HepG2 (cell line): ENCODE results near the gene FXYD6.

Experiments used
- KDM6A ChIP-seq: IDR thresholded peaks from 2 replicates; pipeline ENCODE4 v1.6.1; 2016; ENCODE audit warnings: low read depth
- POLR2A ChIP-seq, 2 experiments: IDR thresholded peaks; 2 replicates each; pipeline ENCODE4 v1.6.1; 2011; ENCODE audit warnings: low read depth in 2 of 2, low read length in 2 of 2, mild to moderate bottlenecking in 1 of 2, moderate library complexity in 1 of 2; ENCODE audit not compliant: insufficient read depth in 1 of 2
- RAD21 ChIP-seq: fragments of 450-650 bp; formaldehyde crosslinking; IDR thresholded peaks from 2 replicates; pipeline ENCODE4 v1.5.0; 2020; ENCODE audit warnings: mild to moderate bottlenecking
- ZFY ChIP-seq: sonication (generic); formaldehyde crosslinking; IDR thresholded peaks from 2 replicates; pipeline ENCODE4 v1.4.0; 2020; ENCODE audit warnings: missing genetic modification reagents
- ZNF563 ChIP-seq: sonication (generic); formaldehyde crosslinking; IDR thresholded peaks from 2 replicates; pipeline ENCODE4 v1.8.0; 2022; ENCODE audit warnings: mild to moderate bottlenecking, moderate library complexity, missing genetic modification reagents
- ZSCAN12 ChIP-seq: sonication (generic); formaldehyde crosslinking; IDR thresholded peaks from 2 replicates; pipeline ENCODE4 v1.9.0; 2021; ENCODE audit warnings: mild to moderate bottlenecking, missing genetic modification reagents
- ZSCAN29 ChIP-seq: sonication (generic); formaldehyde crosslinking; conservative IDR thresholded peaks from 2 replicates; pipeline ENCODE4 v1.4.0; 2020; ENCODE audit warnings: mild to moderate bottlenecking, missing genetic modification reagents
- ZZZ3 ChIP-seq: sonication (generic); formaldehyde crosslinking; IDR thresholded peaks from 2 replicates; pipeline ENCODE4 v1.4.0; 2020; ENCODE audit warnings: missing genetic modification reagents, mild to moderate bottlenecking, borderline replicate concordance
- TF ChIP-seq, protein P1 (sequence below): sonication (generic); formaldehyde crosslinking; IDR thresholded peaks from 2 replicates; pipeline ENCODE4 v1.5.1; 2020; ENCODE audit warnings: missing genetic modification reagents, mild to moderate bottlenecking, borderline replicate concordance
- TF ChIP-seq, protein P2 (sequence below), 2 experiments: IDR thresholded peaks; 2 replicates each; pipeline ENCODE4 v1.6.1; 2011 to 2012; ENCODE audit warnings: low read length in 2 of 2, borderline replicate concordance in 1 of 2, low read depth in 1 of 2, mild to moderate bottlenecking in 1 of 2, moderate library complexity in 1 of 2
- TF ChIP-seq, protein P3 (sequence below): sonication (generic); formaldehyde crosslinking; IDR thresholded peaks from 2 replicates; pipeline ENCODE4 v1.4.0; 2020; ENCODE audit warnings: missing genetic modification reagents, borderline replicate concordance
- TF ChIP-seq, protein P4 (sequence below): sonication (generic); formaldehyde crosslinking; IDR thresholded peaks from 2 replicates; pipeline ENCODE4 v1.4.0; 2020; ENCODE audit warnings: missing genetic modification reagents
- TF ChIP-seq, protein P5 (sequence below): sonication (generic); formaldehyde crosslinking; IDR thresholded peaks from 2 replicates; pipeline ENCODE4 v1.5.0; 2020; ENCODE audit warnings: missing genetic modification reagents

DNA sequence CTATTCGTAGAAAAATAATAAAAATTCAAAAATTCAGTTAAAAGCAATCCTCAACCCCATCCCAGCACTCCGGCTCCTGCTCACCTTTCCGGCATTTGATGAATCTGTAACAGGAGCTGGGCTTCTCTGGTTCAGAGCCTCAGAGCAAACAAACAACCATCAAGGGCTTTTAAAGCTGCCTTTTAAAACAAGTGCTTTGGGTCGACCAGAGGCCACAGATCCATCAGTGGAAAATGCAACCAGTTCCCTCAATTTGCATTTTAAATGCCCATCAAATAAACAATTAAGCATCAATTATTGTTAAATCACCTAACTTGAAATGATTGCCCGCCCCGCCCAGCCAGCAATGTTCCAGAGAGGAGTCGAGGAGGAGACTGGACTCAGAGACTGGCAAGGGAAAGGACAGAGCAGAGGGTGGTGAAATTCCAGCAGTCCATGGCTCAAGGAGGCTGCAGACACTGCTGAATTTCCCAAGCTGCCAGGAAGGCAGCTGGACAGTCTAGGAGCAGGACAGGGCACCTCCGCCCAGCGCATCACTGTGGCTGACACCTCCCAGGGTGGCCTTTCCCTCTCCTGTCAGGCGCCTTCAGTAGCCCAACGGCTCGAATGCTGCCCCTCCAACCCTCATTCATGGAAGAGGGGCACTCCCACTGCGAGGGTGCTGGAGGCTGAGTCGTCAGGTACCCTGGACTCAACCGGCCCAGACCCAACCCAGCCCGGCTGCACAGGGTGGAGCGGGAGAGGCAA is 7.5 kb downstream of the FXYD6 start:
- TF ChIP-seq ZNF563 (CRISPR knock-in tag) (no peak), ZZZ3 (CRISPR knock-in tag) (no peak), ZSCAN12 (CRISPR knock-in tag) (no peak), ZFY (no peak), KDM6A (no peak), ZSCAN29 (CRISPR knock-in tag) (no peak), RAD21 (CRISPR knock-in tag) (no peak), POLR2A (IDR thresholded peaks at IDR 0.05; ENCODE audit: insufficient read depth in 1 of 2, low read depth in 2 of 2, low read length in 2 of 2) (no peak)
- TF ChIP-seq, protein P1, sequence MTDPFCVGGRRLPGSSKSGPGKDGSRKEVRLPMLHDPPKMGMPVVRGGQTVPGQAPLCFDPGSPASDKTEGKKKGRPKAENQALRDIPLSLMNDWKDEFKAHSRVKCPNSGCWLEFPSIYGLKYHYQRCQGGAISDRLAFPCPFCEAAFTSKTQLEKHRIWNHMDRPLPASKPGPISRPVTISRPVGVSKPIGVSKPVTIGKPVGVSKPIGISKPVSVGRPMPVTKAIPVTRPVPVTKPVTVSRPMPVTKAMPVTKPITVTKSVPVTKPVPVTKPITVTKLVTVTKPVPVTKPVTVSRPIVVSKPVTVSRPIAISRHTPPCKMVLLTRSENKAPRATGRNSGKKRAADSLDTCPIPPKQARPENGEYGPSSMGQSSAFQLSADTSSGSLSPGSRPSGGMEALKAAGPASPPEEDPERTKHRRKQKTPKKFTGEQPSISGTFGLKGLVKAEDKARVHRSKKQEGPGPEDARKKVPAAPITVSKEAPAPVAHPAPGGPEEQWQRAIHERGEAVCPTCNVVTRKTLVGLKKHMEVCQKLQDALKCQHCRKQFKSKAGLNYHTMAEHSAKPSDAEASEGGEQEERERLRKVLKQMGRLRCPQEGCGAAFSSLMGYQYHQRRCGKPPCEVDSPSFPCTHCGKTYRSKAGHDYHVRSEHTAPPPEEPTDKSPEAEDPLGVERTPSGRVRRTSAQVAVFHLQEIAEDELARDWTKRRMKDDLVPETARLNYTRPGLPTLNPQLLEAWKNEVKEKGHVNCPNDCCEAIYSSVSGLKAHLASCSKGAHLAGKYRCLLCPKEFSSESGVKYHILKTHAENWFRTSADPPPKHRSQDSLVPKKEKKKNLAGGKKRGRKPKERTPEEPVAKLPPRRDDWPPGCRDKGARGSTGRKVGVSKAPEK (CRISPR knock-in tag), result no peak
- TF ChIP-seq, protein P2, sequence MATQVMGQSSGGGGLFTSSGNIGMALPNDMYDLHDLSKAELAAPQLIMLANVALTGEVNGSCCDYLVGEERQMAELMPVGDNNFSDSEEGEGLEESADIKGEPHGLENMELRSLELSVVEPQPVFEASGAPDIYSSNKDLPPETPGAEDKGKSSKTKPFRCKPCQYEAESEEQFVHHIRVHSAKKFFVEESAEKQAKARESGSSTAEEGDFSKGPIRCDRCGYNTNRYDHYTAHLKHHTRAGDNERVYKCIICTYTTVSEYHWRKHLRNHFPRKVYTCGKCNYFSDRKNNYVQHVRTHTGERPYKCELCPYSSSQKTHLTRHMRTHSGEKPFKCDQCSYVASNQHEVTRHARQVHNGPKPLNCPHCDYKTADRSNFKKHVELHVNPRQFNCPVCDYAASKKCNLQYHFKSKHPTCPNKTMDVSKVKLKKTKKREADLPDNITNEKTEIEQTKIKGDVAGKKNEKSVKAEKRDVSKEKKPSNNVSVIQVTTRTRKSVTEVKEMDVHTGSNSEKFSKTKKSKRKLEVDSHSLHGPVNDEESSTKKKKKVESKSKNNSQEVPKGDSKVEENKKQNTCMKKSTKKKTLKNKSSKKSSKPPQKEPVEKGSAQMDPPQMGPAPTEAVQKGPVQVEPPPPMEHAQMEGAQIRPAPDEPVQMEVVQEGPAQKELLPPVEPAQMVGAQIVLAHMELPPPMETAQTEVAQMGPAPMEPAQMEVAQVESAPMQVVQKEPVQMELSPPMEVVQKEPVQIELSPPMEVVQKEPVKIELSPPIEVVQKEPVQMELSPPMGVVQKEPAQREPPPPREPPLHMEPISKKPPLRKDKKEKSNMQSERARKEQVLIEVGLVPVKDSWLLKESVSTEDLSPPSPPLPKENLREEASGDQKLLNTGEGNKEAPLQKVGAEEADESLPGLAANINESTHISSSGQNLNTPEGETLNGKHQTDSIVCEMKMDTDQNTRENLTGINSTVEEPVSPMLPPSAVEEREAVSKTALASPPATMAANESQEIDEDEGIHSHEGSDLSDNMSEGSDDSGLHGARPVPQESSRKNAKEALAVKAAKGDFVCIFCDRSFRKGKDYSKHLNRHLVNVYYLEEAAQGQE (IDR thresholded peaks at IDR 0.05; ENCODE audit: borderline replicate concordance in 1 of 2, low read depth in 1 of 2, low read length in 2 of 2), result no peak
- TF ChIP-seq, protein P3, sequence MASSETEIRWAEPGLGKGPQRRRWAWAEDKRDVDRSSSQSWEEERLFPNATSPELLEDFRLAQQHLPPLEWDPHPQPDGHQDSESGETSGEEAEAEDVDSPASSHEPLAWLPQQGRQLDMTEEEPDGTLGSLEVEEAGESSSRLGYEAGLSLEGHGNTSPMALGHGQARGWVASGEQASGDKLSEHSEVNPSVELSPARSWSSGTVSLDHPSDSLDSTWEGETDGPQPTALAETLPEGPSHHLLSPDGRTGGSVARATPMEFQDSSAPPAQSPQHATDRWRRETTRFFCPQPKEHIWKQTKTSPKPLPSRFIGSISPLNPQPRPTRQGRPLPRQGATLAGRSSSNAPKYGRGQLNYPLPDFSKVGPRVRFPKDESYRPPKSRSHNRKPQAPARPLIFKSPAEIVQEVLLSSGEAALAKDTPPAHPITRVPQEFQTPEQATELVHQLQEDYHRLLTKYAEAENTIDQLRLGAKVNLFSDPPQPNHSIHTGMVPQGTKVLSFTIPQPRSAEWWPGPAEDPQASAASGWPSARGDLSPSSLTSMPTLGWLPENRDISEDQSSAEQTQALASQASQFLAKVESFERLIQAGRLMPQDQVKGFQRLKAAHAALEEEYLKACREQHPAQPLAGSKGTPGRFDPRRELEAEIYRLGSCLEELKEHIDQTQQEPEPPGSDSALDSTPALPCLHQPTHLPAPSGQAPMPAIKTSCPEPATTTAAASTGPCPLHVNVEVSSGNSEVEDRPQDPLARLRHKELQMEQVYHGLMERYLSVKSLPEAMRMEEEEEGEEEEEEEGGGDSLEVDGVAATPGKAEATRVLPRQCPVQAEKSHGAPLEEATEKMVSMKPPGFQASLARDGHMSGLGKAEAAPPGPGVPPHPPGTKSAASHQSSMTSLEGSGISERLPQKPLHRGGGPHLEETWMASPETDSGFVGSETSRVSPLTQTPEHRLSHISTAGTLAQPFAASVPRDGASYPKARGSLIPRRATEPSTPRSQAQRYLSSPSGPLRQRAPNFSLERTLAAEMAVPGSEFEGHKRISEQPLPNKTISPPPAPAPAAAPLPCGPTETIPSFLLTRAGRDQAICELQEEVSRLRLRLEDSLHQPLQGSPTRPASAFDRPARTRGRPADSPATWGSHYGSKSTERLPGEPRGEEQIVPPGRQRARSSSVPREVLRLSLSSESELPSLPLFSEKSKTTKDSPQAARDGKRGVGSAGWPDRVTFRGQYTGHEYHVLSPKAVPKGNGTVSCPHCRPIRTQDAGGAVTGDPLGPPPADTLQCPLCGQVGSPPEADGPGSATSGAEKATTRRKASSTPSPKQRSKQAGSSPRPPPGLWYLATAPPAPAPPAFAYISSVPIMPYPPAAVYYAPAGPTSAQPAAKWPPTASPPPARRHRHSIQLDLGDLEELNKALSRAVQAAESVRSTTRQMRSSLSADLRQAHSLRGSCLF, result no peak
- TF ChIP-seq, protein P4, sequence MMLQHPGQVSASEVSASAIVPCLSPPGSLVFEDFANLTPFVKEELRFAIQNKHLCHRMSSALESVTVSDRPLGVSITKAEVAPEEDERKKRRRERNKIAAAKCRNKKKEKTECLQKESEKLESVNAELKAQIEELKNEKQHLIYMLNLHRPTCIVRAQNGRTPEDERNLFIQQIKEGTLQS, result no peak
- TF ChIP-seq, protein P5, sequence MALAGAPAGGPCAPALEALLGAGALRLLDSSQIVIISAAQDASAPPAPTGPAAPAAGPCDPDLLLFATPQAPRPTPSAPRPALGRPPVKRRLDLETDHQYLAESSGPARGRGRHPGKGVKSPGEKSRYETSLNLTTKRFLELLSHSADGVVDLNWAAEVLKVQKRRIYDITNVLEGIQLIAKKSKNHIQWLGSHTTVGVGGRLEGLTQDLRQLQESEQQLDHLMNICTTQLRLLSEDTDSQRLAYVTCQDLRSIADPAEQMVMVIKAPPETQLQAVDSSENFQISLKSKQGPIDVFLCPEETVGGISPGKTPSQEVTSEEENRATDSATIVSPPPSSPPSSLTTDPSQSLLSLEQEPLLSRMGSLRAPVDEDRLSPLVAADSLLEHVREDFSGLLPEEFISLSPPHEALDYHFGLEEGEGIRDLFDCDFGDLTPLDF, result no peak
